ENCODE results near the gene CACNA1B.
"Not testable (repeated sequence)": the region's sequence is repeated elsewhere in the genome, so short reads cannot be mapped to it uniquely, and the experiment has no call there.

CACNA1B gene

DNA sequence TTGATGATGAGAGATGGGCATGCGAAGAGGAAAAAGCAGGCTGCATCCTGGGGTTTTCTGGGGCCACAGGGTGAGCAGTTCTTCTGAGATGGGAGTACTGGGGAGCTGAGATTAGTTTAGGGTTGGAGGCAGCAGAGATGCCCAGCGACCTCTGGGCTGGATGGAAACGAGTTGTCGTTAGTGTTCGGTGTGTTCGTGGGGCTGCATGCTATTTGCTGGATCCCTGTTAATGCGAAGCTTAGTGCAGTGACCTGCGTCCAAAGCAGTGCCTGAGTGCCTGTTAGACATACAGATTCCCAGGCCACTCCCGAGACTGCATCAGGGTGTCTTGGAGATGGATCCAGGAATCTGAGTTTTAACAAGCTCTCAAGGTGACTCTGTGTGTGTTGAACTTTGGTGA, 201.3 kb downstream of the CACNA1B start:
- no peak for DNase-seq

DNA sequence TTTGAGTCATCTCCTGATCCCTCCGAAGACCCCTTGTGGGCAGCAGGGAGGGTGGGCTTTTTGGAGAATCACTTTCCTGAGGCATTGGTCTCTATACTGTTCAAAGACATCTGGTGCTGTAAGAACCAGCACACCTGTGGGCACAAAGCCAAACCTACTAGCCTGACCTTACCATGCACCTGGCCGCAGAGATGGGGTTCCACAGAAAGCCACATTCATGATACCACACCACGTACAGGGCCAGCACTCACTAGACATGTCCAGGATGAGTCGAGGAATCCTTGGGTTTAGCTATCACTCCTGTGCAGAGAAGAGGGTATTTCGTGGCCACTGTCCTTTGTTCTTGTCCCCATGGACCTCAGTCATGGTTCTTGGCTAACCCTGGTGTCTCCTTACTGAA, 203.4 kb downstream of the CACNA1B start:
- no peak for DNase-seq

DNA sequence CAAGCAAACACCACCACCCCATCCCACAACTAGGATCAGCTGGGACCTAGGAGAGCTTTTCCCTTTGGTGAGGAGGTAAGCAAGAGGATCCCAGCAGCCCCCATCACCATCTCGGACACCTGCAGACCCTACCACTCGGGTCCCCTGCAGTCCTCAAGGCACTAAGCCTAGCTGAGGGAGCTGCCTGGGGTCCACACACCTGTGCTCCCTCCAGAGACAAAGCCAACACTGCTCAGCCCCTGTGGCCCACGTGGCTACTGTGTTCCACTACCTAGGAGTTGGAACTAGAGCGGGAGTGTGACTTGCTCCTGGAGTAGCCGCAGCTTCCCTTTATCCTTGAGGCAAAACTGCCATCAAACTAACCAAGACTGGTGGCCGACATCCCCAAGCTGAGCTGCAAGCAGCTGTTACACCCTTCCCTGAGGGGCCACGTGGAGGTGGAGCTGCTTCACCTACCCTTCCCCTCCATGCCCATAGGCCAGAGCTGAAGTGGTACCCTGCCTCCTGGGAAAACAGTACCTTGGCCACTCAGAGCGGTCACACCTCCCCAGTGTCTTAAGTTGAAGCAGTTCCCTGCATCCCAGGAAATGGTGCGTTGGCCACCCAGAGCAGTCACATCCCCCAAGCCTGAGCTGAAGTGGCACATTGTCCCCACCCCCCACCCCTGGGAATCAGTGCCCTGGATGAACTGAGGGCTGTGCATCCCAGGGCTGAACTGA, 205.5 kb downstream of the CACNA1B start:
- DNase-seq: no peak

DNA sequence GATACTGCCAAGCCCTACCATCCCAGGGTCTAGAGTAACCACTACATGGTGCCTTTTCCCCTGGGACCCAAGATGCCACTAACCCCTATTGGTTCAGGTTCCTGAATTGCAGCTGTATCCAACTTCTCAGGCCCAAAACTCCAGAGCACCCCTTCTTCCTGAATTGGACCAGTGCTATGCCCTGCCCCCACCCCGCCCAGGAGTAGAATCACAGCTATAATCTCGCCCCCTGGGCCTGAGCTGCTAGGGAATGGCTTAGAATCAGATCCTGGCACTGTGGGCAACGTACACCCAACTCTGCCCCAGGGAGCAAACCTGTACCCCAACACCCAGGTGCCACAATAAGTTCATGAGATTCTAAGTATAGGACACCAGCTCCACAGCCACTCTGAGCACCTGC, 206.3 kb downstream of the CACNA1B start:
- DNase-seq: no peak

DNA sequence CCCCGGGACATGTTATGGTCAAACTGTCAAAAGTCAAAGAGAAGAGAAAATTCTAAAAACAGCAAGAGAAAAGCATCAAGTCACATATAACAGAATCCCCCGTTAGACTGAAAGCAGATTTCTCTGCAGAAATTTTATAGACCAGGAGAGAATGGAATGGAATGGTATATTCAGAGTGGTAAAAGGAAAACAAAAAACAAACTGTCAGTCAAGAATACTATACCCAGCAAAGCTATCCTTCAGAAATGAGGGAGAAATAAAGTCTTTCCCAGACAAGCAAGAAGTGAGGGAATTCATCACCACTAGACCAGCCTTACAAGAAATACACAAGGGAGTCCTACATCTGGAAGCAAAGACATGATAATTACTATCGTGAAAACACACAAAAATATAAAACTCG, 208.0 kb downstream of the CACNA1B start:
- DNase-seq: no peak

DNA sequence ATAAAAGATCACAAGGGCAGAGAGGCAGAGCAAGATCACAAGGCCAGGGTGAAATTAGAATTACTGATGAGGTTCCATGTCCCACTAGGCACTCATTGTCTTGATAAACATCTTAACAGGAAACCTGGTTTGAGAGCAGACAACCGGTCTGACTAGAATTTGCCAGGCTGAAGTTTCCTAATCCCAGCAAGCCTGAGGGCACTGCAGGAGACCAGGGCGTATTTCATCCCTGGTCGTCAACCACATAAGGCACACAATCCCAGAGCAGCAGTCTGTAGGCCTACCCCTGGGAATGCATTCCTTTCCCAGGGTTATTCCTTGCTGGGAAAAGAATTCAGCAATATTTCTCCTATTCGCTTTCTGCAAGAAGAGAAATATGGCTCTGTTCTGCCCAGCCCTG, 214.5 kb downstream of the CACNA1B start:
- not testable (repeated sequence) for DNase-seq

DNA sequence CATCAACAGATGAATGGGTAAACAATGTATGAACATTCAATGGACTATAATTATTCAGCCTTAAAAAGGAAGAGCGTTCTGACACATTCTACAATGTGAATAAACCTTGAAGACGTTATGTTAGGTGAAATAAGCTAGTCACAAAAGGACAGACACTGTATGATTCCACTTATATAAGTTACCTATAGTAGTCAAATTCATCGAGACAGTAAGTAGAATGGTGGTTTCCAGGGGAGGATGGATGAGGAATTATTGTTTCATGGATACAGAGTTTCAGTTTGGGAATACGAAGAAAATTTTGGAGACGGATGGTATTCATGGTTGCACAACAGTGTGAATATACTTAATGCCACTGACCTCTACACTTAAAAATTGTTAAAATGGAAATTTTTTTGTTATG, 216.4 kb downstream of the CACNA1B start:
- no peak for DNase-seq

DNA sequence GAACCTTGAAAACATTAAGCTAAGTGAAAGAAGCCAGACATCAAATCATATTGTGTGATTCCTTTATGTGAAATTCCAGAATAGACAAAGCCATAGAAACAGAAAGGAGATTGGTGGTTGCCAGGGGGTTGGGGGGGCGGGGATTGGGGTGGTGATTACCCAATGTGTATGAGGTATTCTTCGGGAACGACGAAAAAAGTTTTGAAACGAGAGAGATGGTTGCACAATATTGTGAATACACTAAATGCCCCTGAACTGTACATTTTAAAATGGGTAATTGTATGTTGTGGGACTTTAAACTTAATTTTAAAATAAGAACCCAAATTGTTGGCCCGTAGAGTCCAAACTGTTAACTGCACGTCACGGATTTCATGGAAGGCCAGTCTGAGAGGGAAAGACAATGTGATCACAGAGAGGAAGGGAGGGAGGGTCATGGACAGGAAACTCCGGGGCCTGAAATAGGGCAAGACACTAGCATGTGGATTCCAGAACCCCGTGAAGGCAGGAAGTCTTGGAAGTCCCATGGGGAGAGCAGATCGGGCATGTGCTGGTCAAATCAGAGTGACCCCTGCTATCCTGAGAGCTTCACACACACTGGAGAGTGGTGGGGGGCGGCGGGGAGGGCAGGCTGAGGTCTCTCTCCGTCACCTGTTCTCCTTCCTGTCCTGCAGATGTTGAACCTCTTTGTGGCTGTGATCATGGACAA, 218.4 kb downstream of the CACNA1B start:
- no peak for DNase-seq

DNA sequence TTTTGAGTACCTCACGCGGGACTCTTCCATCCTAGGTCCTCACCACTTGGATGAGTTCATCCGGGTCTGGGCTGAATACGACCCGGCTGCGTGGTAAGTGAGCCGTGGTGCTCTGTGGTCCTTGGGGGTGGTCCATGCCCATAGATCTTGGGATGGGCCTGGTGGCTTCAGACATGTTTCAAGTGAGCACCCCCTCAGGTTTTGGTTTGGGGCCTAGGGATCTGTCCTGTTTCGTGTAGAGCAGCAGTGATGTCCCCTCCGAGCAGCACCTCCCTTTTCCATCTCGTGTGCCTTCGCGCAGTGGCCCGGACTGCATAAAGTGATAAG, 218.9 kb downstream of the CACNA1B start:
- DNase-seq: no peak

DNA sequence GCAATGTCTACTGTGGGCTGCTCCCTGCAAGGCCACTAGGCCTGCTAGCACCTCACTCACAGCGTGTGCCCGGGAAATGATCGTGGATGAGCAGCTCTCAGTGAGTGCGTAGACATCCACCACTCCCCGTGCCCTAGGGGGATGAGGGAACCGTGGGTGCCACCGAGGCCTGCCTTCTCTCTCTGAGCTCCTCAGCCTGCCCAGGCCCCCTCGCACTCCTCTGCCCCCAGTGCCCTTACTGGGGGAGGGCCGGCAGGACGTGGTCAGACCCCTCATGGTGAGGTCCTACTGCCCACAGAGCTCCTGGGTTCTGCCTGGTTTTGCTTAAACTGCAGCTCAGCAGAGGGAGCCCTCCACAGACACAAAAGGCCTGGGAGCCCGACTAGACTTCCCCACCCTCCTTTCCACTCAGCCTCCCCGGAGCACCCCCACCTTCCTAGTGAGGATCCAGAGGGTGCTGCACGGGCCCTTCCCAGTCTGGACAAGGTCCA, 220.0 kb downstream of the CACNA1B start:
- DNase-seq: no peak

DNA sequence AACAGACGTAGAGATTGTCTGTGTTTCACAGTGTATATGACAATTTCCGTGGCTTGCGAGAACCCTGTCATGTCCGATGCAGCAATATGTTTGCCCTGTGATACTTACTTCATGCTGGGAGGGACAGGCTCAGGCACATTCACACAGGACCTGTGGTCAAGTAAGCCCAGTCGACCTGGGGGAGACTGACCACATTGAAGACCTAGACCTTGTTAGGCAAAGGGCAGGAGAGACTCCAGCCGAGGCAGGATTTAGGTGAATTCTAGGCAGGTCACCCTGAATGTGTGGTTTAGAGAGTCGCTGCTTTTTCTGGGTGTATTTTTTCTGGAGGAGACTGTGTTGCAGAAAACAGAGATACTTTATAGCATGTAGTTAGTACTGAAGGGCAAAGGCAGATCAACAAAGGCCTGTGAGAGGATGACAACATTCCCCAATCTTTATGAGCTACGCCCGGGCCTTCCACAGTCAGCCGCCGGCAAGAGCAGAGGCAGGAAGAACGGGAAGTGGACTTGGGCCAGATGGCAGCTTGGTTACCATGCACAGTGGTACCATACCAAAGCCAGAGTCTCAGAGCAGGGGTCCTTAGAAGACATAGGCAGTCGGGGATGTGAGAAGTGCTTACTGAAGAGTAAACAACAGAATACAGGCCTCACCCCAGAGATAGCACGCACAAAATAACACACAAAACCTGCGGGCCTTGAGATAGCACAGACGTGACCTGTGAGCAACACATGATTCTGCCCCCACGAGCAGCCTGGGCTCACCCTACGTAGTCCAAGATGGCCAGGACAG, 220.7 kb downstream of the CACNA1B start:
- no peak for DNase-seq

DNA sequence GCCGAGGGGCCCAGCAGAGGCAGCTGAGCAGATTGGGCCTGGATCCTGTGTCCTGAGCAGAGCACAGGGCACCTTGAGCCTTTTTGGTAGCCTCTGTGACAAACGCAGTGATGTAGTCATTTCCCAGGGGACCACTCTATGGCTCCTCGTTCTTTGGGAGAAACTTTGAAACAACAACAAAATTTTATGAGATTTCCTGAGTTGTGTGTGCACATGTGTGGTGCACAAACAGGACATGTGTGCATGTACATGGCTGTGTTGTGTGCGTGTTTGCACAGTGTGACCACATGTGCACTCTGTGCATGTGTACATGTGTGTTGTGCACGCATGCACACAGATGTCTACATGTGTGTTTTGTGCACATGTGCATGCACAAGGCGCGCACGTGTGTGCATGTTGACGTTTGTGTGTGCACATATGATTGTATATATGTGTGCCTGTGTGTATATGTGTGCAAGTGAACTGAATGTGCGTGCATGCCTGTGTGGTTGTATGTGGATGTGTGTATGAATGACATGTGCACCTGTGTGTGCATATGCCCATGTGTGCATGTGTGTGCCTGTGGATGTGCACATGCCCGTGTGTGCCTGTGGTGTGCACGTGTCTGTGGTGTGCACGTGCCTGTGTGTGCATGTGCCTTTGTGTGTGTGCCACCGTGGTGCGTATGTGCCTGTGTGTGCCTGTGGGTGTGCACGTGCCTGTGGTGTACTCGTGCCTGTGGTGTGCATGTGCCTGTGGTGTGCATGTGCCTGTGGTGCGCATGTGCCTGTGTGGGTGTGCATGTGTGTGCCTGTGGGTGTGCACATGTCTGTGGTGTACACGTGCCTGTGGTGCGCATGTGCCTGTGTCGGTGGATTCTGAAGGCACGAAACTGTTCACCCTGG, 221.6 kb downstream of the CACNA1B start:
- DNase-seq: no peak

DNA sequence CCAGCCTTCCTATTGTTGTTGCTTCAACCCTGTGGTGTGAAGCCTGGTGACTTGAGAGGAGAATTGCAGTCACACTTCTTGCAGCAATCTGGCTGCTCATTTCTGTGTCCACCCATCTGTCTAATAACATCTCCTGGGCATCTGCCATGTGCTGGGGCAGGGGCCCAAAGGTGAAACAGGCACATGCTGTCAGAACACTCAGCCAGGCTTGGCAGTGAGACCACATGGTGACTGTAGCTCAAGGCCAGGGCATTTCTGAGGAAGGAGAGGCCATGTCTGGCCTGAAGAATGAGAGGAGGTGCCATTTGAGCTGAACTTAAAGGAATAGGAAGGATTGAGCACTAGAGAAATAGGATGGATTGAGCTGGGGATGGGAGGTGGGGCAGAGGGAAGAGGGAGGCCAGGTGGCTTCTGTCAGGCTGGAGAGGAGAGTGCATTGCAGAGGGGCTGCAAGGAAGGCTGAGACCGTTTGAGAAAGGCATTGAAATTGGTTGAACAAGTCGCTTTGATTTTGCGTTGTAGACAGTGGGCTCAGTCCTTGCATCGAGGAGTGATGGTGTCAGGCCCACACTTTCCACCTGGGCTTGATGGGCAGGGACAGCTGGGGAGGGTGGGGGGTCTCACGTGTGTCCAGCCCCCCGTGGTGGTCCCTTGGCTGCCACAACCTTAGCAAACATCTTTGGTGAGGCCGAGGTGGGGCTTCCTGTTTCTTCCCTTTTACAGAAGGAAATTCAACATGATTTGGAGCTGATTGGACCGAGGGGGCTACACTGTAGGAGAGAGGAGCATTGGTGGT, 222.4 kb downstream of the CACNA1B start:
- no peak for DNase-seq

DNA sequence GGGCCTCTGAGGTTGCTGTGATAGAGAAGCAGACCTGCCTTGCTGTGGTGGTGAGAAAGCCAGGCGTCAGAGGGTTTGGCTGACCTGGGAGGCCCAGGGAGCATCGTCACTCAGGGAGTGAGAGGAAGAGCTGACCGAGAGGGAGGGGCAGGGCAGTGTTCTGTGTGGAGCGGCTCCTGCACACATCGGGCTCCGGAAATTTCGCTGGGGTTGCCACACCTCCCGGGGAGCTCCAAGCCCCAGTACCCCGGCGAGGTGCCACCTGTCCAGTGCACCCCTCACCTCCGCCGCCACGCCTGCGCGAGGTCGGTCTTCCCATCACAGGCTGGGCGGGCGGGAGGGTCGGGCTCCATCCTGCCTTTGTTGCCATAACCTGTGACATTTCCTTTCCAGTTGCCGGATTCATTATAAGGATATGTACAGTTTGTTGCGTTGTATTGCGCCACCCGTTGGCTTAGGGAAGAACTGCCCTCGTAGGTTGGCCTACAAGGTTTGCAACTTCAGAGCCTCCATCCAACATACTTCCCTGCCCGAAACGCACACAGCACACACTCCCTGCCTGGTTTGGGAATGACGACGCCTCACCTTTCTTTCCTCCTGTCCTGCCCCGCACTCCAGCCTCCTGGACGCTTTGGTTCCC, 223.2 kb downstream of the CACNA1B start:
- DNase-seq: no peak

DNA sequence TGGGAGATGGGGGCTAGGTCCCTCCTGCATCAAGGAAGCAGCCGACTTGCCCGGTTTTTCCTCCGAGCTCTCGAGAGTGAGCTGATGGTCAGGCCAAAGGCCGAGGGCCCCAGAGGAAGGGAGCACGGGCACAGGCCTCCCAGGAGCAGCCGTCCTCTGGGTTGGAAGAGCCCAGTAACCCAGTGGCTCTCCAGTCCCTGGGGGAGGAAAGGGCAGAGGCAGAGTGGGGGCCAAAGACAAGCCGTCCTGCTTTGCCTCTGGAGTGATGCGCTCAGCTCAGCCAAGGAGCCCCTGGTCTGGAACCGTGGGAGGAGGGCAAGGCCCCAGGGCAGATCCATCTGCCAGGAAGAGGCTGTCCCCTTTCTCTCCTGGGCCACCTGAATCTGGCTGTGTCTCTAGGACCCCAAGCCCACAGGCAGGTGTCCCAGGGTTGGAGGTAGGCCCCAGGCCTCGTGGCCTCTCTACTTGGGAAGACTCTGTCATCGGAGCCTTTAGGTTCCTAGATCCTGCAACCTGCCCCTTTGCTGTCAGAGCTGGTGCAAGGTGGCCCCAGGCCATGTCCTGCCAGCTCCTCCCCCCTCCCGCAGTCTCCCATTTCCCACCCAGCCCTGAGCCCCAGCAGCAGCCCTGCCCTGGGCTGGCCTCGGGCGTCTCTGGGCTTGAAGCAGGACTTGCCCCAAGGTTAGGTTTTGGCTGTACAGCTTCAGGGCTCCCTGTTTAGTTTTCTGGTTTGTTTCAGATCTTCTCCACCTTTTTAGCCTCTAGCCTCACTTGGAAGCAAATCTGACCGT, 224.1 kb downstream of the CACNA1B start:
- no peak for DNase-seq

DNA sequence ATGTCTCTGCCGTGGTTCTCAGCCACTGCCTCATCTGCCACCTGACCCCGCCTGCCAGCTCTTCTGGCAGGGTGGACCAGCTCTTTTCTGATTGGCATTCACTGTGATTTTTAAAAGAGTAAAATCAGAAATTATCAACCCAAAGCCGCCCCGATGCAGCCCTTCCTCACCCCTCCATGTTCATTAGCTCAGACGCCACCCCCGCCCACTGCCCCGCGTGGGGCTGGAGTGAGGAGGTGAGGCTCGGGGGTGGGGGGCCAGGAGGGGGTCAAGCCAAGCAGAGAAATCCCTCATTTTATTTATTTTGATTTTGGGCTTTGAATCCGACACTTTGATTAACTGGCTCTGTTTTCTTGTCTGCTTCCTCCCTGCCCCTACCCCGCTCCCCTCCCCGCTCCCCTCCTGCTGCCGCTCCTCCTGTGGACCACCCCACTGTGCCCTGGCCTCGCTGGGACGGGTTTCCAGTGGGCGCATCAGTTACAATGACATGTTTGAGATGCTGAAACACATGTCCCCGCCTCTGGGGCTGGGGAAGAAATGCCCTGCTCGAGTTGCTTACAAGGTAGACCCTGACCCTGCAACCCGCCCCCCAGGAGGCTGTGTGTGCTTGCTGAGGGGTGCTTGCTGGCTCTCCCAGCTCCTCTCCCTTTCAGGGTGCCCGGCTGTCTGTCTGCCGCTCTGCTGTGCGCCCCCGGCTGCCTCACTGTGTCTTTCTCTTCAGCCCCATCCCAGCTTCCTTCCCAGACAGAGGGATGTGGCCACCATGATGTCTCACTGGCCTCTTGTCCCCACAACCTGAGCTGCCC, 224.9 kb downstream of the CACNA1B start:
- DNase-seq: no peak

DNA sequence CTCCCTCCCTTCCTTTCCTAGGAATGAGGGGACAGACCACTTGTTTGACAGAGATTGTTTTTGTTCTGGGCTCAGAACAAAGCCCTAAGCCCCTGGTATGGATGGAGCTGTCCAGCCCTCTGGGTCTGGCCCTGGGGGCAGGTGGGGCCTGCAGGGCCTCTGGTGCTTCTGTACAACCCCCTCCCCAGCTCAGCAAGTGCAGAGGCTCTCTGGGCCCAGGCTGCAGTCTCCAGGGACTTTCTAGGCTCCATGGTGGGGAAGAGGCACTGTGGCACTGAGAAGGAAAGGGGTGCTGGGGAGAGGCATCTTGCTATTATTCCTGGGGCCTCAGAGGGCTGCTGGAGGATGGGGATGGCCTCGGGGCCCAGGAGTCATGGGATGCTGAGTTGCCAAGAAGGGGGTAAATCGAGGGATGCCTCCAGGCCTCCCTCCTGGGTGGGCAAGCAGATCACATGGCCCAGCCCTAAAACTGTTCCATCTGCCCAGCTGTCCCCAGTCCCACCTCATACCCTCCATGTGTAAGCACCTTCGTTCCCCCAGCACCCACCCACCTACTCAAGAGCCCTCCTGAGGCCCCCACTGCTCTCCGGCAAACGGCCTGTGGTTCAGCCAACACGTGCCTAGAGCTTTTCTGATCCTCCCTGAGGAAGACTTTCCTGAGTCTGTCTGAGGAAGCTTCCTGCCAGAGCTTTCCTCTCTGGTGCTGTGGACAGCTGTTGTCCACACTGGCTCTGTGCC, 225.7 kb downstream of the CACNA1B start:
- no peak for DNase-seq

DNA sequence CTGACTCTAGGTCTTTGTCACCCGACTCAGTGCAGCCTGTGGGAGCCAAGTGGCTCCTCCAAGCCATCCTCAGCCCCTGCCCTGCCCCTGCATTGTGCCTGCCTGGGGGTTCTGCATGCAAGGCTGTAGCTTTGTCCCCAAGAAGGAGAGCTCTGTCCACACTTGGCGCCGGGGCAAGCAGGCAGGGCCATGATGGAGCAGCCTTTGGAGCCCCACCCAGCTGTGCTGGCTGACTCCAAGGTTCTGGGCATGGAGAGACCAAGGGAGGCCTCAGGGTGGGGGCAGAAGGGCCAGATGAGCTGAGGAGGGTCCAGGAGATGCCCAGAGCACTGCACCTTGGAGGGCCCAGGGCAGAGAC, 226.2 kb downstream of the CACNA1B start:
- DNase-seq: no peak

All from NCI-H1436 treated with DMSO at 0.1 percent for 48 hours (cell line).